ENCODE results near the gene CADM2.

The CADM2 gene

GRCh38 chr3:85208650-85209049 lies 249.9 kb downstream of the CADM2 start:
- no peak for DNase-seq (ENCODE audit: low read depth)
- TF ChIP-seq, protein P1, sequence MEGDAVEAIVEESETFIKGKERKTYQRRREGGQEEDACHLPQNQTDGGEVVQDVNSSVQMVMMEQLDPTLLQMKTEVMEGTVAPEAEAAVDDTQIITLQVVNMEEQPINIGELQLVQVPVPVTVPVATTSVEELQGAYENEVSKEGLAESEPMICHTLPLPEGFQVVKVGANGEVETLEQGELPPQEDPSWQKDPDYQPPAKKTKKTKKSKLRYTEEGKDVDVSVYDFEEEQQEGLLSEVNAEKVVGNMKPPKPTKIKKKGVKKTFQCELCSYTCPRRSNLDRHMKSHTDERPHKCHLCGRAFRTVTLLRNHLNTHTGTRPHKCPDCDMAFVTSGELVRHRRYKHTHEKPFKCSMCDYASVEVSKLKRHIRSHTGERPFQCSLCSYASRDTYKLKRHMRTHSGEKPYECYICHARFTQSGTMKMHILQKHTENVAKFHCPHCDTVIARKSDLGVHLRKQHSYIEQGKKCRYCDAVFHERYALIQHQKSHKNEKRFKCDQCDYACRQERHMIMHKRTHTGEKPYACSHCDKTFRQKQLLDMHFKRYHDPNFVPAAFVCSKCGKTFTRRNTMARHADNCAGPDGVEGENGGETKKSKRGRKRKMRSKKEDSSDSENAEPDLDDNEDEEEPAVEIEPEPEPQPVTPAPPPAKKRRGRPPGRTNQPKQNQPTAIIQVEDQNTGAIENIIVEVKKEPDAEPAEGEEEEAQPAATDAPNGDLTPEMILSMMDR (IDR thresholded peaks at IDR 0.05; ENCODE audit: insufficient read depth, low read depth, low read length, missing control alignments), result no peak

GRCh38 chr3:85210540-85210939 lies 251.8 kb downstream of the CADM2 start:
- TF ChIP-seq, protein P1 (IDR thresholded peaks at IDR 0.05; ENCODE audit: insufficient read depth, low read depth, low read length, missing control alignments), result no peak
- no peak overlapping the region for H3K4me3 ChIP-seq (ENCODE audit: low read length)

More at GRCh38 chr3:85208650-85209049, 249.9 kb downstream of the CADM2 start:
- no peak overlapping the region for H3K4me3 ChIP-seq (ENCODE audit: low read length)

DNA sequence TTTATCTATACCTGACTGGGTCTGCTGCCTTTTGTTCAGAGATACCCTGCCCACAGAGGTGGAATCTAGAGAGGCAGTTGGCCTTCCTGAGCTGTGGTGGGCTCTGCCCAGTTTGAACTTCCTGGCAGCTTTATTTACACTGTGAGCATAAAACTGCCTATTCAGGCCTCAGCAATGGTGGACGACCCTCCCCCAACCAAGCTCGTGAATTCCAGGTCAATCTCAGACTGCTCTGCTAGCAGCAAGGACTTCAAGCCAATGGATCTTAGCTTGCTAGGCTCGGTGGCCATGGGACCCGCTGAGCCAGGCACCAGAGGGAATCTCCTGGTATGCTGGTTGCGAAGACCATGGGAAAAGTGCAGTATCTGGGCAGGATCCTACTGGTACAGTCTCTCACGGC lies 270.2 kb downstream of the CADM2 start:
- TF ChIP-seq, protein P1 (IDR thresholded peaks at IDR 0.05; ENCODE audit: insufficient read depth, low read depth, low read length, missing control alignments), result no peak
- no peak for DNase-seq (ENCODE audit: low read depth)
- H3K4me3 ChIP-seq (ENCODE audit: low read length), result no peak overlapping the region

More at GRCh38 chr3:85210540-85210939, 251.8 kb downstream of the CADM2 start:
- DNase-seq (ENCODE audit: low read depth), result no peak

GRCh38 chr3:85244091-85244490 lies 285.3 kb downstream of the CADM2 start:
- no peak overlapping the region for H3K4me3 ChIP-seq (ENCODE audit: low read length)
- TF ChIP-seq, protein P1 (IDR thresholded peaks at IDR 0.05; ENCODE audit: insufficient read depth, low read depth, low read length, missing control alignments), result no peak
- DNase-seq (ENCODE audit: low read depth), result no peak

DNA sequence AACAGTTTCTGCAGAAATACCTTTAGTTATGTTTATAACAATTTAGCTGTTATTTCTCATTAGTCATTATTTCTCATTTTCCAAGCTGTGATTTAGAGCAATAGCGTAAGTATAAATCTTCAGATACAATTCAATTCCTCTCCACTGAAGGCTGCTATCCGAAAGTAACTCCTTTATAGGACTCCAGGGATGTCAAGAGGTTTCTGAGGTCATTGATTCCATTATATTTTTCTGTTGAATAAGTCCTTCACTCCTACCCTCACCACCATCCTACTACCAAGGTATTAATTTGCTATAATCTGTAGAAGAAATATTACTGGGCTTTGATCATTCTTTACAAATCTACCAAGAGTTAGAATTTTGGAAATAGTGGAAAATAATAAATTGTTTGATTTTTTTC lies 285.7 kb downstream of the CADM2 start:
- H3K4me3 ChIP-seq (ENCODE audit: low read length), result no peak overlapping the region
- TF ChIP-seq, protein P1 (IDR thresholded peaks at IDR 0.05; ENCODE audit: insufficient read depth, low read depth, low read length, missing control alignments), result no peak
- DNase-seq (ENCODE audit: low read depth), result no peak

GRCh38 chr3:85251766-85252165 lies 293.0 kb downstream of the CADM2 start:
- no peak overlapping the region for H3K4me3 ChIP-seq (ENCODE audit: low read length)
- TF ChIP-seq, protein P1 (IDR thresholded peaks at IDR 0.05; ENCODE audit: insufficient read depth, low read depth, low read length, missing control alignments), result no peak
- no peak for DNase-seq (ENCODE audit: low read depth)

- TF ChIP-seq, protein P1 (IDR thresholded peaks at IDR 0.05; ENCODE audit: insufficient read depth, low read depth, low read length, missing control alignments), result no peak
Observed at GRCh38 chr3:85252686-85253085, 293.9 kb downstream of the CADM2 start.

More at GRCh38 chr3:85252686-85253085, 293.9 kb downstream of the CADM2 start:
- no peak for DNase-seq (ENCODE audit: low read depth)
- no peak overlapping the region for H3K4me3 ChIP-seq (ENCODE audit: low read length)
